Activated effector memory CD4-positive, alpha-beta T cell treated with anti-CD3 and anti-CD28 coated beads, Interleukin-2, amount 50 U/mL, for 16 hours (primary cell): ENCODE measurements around the gene PURA.

Source experiments
- DNase-seq: peaks from one replicate; pipeline ENCODE4 v3.0.0-alpha.2; 2020

The PURA gene

DNA sequence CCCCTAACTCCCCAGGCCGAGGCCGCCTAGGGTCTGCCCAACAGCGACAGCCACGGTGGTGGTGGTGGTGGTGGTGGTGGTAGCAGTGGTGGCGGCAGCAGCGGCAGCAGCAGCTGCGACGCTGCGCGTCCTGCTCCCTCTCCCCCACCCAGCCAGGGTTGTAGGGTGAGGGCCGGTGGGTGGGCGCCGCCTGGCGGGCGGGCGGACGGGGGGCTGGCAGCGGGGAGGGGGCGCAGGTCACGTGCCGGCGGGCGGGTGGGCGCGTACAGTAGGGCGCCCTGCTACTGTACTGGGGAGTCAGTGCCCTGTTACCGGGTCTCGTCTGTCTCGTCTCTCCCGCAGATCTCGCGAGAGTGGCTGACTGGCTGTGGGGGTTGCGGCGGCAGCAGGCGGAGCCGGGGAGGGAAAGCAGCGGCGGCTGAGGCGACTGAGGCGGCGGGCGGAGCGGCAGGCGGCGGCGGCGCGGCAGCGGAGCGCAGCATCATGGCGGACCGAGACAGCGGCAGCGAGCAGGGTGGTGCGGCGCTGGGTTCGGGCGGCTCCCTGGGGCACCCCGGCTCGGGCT is at the start of gene PURA:
PURA (plus strand) TSS at position 411 of the 565 bp plus-strand sequence; CDS start at position 484, 73 bp downstream.
- peak; percentile 98 for DNase-seq

DNA sequence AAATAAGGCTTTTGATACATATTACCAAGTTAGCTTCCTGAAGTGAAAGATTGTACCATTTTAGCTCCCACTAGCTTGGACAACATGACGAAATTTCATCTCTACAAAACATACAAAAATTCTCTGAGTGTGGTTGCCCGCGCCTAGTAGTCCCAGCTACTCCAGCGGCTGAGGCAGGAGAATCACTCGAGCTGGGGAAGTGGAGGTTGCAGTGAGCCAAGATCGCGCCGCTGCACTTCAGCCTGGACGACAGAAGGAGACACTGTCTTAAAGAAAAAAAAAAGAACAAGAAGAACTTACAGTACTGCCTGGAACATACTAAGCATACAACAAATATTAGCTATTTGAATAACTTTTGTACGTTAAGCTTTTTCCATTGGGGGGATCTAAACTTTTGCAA is 41.1 kb upstream of the PURA start:
- DNase-seq: no peak

DNA sequence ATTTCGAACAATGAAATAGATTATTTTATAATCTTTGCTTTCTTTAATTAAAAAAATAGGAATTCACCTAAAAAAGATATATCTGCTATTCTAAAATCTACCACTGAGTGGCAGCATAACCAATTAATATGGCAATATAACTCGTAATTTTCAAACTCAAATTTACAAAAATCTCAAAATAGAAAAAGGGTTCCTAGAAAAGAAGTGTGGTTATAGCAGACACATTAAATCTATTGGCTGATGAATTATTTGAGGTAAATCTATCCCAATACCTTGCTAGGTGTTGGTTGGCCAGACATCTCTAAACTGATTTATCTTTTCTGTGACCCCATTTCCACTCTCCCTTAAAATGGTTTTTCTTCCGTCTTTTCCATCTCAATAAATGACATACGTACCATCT is 40.6 kb upstream of the PURA start:
- DNase-seq: no peak

DNA sequence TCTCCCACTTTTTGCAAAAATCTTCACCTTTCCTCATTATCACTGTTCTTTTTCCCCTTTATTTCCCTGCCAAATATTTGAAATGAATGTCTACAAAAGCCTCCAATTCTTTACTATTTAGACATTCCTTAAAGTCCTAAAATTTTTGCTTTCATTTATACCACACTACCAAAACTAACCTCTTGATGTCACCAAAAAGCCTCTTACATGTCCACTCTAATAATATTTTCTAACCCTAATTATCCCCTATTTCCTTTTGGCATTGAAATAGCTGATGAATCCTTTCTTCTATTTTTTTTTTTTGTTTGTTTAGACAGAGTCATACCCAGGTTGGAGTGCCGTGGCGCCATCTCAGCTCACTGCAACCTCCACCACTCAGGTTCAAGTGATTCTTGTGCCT is 38.5 kb upstream of the PURA start:
- no peak for DNase-seq

DNA sequence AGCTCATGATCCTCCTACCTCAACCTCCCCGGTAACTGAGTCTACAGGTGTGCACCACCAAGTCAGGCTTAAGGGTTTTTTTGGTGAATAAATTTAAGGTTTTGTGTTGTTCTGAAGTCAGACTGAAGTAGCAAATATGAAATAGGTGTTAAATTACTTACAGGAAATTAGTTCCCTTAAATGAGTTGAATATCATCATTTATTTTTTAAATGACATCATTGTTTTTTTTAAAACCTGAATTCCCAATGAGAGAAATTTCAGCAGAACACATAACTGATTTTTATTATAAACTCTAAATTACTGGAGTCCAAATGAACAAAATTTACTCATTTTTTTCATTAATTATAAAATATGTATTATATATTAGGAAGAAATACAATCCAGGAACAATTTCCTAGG is 37.8 kb upstream of the PURA start:
- DNase-seq: no peak

DNA sequence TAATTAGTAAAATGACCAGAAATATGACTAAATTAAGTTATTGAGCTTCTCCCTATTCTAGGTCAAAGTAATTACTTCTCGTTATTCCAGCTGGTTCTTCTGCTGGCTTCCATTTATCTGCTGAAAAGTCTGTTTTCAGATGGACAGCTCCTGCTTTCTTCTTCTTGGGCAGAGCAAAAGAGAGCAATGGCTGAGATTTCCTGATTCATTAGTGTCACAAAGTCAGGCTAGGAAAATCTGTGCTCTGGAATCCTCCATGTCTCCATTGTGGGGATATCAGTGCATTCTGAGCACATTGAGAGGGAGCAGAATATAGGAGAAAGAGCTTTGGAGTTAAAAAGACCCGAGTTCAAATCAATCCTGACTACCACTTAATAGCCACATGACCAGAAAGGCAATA is 37.1 kb upstream of the PURA start:
- DNase-seq: no peak

DNA sequence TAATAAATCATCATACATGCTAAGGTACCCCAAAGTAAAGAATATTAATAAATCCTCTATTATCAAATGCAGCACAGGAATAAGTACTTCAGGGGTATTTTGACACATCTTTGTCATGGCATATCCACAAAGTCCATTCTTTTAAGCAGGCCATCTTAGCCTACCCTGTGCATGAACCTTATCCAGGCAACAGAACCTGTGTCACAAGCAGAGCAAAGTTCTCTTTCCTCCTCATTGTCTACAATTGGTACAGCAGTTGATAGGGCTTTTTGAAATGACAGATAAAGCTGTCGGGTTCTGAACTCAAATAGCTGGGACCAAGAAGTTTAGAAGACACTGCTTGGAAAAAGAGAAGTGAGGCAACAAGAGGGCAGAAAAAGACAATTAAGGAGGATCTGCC is 30.8 kb upstream of the PURA start:
- DNase-seq: no peak

DNA sequence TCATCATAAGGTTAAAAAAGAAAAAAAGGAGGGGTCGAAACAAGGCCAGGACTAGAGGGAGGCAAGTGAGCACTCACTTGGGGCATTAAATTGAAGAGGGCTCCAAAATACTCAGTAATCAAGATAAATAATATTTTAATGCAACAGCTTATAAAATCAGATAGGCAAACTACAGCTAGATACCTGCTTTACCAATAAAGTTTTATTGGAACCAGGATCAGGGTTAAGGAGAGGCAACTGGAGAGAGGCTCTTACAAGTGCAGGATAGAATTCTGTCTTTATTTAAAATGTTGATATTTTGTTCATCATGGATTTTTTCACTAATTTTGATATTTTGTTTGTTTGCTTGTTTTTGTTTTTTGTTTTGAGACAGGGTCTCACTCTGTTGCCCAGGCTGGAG is 30.3 kb upstream of the PURA start:
- no peak for DNase-seq

DNA sequence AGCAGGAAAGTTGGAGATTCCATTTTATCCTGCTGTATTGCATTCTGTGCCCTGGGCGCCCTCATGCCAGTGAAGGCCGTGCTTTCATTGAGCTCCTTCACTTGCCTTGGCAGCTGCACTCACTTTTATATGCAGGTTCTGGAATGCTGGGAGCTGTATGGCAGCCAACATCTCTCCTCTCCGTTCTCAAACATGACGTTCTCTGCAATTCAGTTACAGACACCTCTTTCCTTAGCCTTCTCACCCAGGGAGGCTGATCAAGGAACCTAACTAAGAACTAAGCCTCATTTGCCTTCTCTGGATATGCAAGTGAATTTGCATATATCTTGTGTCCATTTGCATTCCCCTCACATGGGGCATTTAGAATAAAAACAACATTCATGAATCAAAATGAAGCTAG is 29.4 kb upstream of the PURA start:
- no peak for DNase-seq

DNA sequence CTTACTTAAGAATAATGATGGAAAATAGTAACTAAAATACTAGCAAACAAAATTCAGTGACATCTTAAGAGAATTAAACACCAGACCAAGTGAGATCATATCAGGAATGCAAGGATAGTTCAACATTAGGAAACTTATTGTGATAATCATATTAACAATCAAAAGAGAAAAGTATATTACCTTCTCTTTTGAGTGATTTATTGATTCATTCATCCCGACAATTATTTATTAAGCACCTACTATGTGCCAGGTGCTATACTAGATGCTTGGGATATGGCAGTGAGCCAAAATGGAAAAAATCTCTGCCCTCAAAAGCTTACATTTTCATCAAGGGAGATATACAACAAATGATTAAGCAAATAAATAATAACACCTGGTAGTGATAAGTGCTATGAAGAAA is 23.7 kb upstream of the PURA start:
- no peak for DNase-seq

DNA sequence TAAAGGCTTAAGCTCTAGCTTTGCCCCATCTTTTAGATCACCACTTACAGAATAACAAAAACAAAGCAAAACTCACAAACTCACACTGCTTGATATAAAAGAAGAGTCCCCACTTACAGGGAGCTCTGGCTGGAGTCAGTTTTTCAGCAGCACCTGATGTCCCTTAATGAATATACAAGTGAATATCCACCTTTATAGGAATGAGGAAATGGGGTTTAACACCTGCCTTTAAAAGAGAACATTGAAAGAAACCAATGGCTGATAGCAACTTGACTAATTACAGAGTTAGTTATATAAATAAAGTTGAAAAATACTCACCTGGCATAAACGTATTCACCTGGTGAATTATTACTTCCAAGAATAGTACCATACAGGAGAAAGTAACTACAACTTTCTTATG is 20.7 kb upstream of the PURA start:
- DNase-seq: no peak

DNA sequence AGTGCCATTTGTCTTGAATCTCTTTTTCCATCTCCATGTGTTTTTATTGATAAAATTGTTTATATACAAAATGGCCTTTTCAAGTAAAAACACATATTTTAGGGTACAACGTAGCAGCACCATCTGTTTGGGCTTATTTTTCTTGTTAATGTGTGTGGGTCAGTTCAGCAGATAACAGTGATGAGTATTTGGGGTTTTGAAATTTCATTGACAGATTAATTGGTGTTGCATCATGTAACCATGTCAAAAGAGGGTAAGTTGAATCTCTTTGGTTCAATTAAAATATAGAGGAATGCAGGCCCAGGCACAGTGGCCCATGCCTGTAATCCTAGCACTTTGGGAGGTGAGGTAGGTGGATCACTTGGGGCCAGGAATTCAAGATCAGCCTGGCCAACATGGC is 20.0 kb upstream of the PURA start:
- no peak for DNase-seq

DNA sequence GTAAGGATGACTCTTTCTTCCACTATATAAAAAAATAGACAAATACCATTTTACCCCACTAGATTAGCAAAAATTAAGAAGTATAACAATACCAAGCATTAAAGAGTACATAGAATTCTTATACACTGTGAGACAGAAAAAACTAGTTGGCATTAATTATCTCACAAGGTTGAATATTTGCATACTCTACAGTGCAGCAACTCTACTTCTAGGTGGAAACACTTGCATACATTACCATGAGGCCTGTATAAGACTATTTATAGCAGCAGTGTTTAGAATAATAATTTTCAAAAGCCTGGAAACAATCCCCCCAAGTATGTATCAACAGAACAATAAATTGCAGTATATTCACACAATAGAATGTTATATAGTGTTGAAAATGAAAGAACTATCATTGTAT is 19.0 kb upstream of the PURA start:
- no peak for DNase-seq

DNA sequence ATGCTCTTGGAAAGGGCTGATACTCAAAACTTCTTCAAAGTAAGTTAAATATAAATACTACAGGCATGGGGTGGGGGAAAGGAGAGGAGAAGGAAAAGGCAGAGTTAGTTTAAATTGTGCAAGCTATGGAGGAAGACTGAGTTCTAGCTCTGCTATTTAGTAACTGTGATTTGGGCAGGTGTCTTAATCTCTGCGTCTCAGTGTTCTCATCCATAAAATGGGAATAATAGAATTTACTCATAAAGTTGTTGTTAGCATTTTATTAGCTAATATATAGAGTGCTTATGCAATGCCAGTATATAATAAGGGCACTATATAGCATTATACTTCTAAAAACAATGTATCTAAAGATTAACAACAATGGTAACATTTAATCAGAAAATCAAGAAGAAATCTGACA is 12.7 kb upstream of the PURA start:
- DNase-seq: no peak

DNA sequence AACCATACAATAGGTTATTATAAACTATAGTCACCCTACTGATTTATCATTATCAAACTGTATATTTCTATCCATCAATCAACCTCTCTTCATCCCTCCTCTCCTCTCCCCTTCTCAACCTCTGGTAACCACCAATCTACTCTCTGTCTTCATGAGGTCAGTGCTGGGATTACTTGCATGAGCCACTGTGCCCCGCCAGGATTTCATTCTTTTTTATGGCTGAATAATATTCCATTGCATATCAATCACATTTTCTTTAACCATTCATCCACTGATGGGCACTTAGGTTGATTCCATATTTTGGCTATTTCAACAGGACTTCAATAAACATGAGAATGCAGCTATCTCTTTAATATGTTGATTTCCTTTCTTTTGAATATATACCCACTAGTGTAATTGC is 10.8 kb upstream of the PURA start:
- no peak for DNase-seq

DNA sequence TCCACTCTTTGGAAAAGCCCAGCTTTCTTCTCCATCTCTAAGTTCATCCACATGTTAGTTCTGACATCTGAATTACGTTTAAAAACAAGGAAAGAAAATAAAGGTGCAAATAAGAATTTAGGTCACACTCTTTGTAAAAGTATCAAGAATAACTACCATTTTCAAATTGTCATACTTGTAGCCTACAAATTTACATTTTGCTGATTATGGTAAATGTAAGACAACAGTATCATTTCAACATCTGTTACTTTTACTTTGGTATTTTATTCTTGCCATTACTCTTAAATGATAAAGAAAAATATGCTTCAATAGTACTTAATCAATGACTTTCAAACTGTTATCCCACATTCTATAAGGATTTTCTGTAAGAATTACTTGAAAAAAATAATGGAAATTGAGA is 9.8 kb upstream of the PURA start:
- no peak for DNase-seq

DNA sequence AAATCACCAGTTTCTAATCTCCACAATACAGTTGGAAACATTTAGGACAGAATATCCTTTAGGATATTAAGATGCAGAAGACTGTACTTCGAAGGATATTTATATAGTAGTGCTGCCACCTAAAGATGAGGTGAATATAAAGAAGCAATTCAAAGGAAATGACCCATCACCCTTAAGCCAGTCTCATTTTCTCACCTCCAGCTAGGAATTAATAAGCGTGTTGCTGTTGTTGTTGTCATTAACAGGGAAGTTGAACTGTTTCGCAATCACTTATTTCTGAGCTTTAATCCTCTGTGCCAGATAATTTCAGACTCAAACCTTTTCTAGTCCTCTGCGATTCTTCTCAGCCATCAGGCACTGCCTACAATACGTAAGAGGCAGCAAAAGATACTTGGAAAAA is 7.8 kb upstream of the PURA start:
- no peak for DNase-seq

DNA sequence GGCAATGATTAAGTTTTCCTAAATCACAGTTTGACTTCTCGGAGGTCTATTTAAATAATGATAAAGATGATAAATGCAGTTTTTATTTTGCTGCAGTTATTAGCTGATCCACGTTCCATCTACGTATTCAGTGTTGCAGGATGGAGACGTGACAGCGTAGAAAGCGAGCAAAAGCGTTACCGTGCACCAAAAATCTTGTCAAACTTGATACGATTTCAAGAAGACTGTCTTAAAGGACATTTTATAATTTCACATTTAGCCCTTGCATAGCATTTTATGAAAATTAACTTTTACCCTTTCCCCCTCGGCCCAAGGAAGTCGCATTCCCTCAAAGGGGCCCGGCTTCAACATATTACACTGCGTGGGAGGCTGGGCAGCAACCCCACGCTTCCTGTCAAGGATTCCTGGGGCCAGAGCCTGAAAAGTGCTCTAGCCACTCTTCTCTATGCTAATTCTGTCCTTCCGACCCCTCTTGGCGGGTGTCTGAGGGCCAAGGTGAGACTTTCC is 7.1 kb upstream of the PURA start:
- no peak for DNase-seq

DNA sequence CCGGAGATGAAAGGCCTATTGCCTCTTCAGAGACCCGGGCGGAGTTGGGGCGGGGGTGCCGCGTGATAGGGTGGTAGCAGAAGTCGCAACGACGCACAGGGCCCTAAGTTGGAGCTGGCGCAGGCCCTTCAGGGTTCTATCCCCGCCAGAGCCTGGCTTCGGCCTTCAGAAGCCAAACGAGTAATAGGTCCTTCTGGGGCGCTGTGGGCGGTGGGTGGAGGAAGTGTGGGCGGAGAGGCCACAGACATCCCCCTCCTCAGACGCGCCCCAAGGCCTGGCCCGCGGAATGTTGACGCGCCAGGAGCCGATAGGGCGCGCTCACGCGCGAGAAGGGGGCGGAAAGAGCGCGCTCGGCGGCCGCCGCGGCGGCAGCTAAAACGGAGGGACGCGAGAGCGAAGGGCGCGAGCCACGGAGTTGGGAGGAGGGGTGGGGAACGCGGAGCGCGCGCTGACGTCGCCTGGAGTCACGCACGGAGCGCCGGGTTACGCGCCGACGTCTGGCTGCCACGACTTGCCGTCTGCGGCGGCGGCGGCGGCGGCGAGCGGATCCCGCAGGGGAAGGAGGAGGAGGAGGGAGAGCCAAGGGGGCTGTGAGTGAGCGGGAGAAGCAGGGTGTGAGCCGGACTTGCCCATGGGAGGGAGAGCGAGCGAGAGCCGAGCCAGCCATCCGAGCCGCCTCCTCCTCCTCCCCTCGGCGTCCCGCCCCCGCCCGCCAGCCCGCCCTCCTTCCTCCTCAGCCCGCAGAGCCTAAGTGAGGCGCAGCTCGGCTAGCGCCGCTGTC is 6.4 kb upstream of the PURA start:
- DNase-seq: peak; percentile 97

DNA sequence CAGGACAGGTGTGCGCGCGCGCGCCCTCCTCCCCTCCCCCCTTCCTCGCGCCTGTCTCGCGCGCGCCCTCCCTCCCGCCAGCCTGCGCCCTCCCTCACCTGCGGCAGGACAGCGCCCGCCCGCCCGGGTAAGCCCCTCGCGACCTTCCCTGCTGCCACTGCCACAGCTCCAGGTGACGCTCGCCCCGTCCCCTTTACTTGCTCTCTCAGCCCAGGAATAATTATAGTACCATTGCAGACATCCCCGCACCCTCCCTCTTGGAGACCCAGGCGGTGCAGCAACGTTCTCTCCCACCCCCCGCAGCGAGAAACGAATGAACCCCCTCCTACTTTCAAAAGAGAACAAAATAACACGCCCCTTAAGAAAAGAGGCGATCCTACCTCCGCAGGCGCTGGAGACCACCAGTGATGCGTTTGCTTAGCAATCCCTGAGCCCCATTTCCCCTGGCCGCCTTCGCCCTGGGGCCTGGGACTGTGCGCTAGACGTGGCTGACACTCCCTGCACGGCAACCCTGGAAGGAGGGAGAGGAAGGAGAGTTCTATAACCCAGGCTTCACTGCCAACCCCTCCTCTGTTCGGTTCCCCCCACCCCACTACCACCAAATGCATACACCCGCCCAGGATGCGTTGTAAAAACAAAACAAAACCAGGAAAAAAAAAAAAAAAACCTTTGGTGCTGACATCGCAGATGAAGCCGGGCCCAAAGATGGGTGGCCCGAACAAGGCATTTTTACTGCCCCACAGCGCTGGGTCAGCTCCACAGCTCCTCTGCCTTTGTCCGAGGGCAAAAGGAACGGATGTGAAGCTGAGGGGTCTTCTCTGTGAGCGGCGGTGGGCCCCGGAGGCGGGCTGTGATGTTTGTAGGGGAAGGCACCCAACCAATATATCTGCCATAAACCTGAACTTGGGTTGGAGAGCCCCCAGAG is 5.6 kb upstream of the PURA start:
- peak; percentile 75 for DNase-seq

DNA sequence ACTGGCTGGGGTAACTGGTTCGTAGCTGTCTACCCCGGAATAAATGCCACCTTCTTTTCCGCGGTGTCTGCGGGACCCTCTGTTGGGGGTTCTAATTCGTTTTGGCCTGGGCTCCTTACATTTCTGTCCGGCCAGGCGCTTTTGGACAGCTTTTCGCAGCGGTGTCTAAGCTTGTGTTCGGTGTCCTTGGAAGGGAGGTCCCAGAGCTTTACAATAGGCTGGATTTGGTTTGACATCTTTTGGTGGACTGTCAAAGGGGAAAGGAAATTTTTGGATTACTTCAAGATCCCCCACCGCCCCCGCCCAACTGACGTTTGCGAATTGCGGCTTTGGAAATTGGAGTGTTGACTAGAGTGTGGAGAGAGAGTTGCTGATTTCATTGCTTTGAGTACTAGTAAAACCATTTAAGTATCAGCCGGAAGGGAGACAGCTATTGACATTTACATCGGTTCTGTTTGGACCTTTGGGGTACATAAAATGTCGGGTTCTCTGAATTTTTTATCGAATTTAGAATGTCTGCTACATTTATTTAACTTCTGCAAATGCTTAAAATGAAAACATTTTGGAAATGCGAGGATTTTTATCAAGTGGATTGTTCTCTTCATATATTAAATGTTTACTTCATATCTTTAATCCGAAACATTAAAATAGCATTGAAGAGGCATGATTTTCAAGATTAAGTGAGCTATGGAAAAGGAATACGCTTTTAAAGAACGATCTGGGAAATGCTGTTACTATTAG is 4.7 kb upstream of the PURA start:
- no peak for DNase-seq

DNA sequence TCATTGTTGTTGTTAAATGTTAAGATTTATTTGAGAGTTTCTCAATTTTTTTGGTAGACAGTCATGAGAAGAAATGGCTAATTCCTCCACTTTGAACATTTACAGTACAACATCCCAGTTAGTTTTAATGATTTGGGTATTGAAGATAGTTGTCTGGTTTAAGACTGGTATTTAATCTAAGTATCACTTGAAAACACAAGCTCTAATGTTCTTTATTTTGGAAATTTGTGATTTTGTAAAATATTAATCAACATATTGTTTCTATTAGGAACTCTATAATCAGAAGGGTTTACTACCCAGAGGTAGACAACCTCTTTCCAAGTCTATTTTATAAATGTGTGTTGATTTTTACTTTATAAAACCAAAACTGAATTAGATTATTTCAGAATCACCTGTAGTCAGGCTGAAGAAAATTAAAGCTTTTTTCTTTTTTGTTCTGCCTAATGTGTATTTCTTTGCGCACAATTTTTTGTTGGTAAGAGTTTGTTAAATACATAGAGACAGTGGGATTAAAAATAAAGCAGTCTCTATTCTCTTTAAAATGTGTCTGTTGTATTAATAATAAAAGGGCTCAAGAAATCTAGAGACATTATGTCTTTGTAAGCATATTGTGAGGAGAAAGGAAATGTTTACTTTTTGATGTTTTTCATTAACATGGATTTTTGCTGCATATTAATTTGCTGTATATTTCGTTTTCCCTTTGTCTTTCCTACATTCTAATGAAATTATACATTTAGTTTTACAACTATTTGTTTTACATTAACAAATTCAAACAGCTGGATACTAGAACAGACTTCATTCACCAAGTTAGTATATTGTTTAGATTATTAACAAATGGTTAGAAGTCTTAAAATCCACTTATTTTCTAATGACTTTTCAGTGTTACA is 3.9 kb upstream of the PURA start:
- DNase-seq: no peak
